Activated CD4-positive, CD25-positive, alpha-beta regulatory T cell treated with anti-CD3 and anti-CD28 coated beads, Interleukin-2, amount 50 U/mL, for 72 hours (primary cell): Measurements from ENCODE around the gene OGA.
A peak's percentile ranks its signal among the peaks of the same experiment; 100 is the strongest.

ENCODE experiments used
- DNase-seq: peaks from one replicate; pipeline ENCODE4 v3.0.0; 2021

Gene OGA

DNA sequence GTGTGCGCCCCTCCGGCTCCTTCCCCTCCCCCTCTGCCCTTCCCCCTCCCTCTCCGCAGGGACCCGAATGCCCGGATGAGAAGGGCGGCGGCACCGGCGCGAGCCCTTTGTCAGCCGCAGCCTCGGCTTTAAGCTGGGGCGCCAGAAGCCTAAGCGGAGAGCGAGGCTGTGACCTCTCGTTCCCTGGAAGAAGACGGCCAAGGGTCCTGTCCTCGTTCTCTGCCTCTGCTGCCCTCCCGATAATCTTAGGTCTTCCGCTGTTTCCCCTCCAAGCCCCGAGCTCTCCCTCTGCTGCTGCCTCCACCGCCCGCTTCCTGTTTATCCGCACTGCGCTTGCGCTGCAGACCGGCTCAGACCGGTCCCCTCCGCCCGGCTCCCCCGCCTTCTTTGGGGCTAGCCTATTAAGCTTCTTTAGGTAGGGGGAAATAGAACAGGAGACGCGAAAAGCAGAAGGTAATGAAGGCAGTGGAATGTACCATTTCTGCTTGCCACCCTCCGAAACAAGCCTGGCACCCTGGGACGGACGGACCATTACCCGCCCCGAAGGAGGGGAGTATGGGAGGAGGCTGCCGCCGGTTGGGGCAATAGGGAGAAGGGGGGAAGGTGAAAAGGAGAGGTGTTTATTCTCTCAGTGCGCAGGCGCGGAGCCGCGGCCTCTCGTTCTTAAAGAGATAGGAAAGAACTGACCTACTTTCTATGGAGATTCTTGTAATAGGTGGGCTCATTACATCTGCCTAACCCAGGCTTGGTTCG lies at the start of gene OGA:
TSS of gene OGA (minus strand) at position 326 of the 753 bp plus-strand sequence. CDS start 422 bp downstream, outside the sequence.
- peak; percentile 97 for DNase-seq

DNA sequence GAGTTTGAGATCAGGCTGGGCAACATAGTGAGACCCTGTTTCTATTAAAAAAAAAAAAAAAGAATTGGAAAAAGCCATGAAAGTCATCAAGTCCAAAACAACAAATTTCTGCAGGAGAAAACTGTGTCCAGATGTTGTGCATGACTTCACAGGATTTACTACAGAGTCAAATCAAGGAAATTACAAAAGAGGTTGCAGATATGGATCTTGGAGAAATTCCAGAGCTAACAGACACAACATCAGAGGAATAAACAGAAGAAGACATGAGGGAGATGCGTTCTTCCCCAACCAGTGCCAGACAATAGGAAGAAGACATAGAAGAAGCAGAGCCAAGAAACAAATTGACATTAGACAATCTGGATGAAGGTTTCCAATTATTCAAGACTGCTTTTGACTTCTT lies 49.7 kb upstream of the OGA start:
- DNase-seq, result no peak

DNA sequence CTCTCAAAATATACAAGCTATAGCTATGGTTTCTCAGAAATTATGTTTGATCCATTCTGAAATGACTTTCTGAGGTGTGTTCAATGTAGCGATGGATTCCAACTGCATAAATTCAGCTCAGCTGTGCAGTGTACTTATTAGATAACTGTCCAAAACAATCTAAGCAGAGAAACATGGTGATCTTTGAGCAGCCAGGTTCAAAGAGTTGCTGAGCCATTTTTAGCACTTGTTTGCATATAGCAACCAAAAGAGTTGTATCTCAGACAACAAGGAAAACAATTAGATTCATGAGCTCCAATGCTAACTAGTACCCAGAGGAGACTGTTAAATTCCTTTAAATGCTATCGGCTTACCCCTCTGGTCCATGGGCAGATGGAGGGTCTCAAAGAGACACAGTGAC lies 41.3 kb upstream of the OGA start:
- no peak for DNase-seq

DNA sequence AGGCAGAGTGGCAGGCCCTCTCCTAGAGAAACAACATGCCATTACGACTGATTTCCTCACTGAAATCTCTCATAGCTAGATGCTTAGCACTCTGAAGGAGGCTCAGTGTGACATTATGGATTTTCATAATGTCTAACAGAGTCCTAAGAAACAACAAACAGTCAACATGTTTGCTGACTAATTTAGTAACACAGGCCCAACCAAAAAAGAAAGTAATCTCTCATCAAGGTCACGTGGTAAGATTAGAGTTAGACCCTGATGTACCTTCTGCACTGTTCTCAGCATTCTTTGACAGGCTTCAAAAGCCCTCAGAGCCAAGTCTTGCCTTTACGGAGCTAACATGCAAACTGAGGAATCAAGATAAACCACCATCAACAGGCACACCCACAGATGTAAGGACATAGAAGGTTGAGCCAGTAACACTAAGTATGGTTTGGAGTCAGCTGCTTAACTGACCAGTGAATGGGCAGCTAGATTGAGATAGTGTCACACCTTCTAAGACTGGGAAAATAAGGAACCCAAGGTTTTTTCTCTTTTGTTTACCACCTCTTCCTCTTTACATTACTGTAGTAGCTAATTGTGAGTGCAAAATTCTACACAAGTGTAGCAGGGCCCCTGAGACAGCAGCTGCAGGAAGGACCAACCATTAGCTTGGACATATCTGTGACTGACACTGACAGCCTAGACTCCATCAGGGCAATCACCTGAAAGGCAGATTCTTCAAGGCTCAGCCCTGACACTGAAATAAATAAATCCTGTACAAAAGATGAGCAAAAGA lies 40.7 kb upstream of the OGA start:
- no peak for DNase-seq

DNA sequence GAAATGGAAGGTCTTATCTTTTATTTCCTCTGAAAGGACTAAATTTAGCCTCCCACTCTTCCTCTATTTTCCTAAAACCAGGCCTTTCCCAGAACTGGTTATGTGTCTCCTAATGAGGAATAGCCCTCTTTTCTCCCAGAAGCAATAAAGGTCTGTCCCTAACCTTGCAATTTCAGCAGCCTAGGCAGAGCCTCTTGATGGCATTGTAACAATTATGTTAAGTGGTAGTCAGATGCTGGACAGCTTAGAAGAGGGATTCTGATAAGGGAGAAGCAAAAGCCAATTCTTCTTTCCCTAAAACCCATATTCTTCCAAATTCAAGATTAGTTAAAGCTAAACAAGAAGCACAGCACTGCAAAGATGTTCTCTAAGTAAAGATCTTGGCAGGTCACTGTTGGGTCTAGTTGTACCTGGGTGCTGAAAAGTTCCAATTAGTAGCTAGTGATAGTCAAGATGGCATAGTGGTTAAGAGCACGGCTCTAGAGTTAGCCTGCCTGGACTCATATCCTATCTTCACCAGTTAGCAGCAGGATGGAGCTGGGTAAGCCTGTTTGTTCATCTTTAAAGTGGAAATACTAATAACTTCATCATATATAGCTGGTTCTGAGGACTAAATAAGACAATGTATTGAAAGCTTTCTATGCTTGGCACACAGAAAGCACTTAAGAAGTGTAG lies 39.7 kb upstream of the OGA start:
- DNase-seq, result no peak

DNA sequence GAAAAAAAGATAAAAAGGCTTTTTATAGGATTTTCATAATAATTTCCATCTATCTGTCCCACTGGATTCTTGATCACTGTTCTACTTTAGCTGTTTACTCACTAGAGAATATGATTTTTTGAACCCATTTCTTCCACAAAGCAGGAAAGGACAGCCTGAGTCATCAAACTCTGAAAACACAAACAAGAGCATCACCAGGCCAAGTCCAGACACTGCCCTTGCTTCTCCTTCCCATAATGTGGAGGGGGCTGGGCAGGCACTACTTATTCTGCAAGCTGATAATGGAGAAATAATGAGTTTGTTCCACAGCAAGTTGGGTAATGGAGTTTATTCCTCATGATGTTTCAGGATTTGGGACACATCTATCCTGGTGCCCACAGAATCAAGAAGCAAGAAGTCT lies 38.4 kb upstream of the OGA start:
- no peak for DNase-seq

DNA sequence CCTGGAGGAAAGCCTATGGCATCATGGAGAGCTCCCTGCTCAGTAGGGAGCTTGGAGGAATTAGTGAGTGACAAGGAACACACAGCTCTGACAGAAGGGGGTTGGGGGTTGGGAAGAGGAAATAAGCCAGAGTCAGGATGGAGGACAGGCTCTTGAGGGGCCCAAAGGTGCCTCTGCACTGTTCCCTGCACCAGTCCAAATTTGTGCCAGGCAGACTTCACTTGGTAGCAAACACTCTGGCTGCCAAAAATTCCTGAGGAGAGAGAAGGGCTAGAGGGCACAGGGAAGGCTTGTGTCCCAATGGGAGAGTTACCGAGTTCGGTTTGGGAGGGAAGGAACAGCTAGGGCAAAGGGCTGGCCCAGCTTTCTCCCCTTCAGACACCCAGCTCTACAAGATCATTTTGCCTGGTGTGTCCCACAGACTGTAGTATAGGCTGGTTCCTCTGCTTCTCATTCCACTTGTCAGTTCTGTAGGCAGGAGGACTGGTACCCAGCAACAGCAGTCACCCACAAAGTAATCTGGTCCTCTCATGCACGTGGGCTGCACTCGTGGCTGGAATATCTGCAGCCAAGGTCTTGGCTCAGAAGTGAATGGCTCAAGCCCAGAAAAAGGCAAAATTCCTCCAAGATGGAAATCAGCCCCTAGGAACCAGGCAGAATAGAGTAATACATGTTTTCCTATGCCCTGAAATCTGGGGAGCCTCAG lies 33.3 kb upstream of the OGA start:
- DNase-seq, result no peak

DNA sequence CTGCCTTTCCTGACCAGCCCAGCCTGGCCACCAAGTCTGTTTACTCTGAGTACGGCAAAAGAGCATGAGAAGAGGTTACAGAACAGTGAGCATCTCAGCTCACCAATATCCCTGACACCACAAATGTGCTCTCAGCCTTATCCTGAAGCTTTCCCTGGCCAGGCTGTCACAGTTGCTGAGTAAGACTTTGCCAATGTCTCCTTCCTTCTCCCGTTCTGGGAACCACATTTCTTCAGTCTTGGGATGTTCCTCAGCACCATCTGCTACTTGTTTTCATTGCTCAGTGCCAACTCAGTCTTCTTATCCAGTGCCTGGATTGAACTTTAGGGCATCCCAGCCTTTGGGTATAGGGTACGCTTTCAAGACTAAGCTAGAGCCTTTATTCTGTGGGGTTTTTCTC lies 32.5 kb upstream of the OGA start:
- DNase-seq, result no peak

DNA sequence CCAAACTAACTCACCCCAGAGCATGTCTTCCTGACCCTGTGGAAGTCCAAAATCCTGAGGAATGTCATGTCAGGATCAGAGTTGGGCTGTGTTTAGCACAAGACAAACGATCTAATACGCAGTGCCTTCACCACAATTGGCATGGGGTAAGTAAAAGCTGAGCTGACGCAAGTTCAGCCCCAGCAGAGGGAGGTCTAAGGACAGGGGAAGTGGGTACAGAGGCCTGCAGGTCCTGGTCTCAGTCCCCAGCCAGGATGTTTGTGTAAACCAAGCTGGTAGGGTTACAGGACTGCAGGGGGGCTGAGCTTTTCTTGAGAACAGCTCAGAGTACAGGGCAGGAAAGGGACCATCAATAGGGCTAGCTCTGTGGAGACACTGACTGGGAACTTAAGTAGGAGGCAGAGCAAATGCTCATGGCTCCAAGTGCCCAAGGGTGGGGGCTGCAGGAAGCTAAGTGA lies 30.7 kb upstream of the OGA start:
- no peak for DNase-seq

DNA sequence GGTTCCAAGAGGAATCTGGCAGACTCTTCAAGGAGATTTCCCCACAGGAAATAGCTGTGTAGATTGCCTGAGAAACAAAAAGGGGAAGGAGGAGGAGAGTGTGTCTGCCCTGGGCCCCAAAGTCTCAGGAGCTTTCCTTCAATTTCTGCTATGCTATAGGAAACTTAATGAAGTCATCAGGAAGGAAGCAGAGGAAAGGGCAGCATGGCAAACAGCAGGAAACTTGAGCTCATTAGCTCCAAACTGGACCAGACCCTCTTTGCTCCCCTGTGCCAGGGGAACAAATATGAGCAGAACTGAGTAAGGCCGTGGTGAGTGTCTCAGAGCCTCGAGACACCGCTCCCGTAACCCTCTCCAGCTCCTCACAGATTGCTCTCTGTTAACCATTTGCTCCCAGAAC lies 30.2 kb upstream of the OGA start:
- DNase-seq, result no peak

DNA sequence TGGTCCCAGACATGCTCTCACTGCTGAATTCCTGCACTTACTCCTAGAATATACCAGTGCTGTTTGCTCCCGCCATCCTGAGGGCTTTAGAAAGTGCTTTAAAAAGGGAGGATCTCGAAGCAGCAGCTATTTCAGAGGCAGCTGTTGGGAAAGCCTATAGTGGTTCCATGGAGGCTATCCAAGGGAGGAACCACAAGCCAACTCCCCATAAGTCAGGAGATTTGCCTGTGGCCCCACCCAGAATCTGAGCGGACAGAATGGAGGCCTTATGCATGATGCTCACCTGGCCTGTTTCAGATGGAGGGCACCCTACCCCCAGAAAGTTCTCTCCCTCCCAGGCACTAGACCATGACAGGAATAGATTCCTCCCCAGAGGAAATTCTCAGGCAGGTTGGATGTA lies 27.6 kb upstream of the OGA start:
- DNase-seq, result no peak

DNA sequence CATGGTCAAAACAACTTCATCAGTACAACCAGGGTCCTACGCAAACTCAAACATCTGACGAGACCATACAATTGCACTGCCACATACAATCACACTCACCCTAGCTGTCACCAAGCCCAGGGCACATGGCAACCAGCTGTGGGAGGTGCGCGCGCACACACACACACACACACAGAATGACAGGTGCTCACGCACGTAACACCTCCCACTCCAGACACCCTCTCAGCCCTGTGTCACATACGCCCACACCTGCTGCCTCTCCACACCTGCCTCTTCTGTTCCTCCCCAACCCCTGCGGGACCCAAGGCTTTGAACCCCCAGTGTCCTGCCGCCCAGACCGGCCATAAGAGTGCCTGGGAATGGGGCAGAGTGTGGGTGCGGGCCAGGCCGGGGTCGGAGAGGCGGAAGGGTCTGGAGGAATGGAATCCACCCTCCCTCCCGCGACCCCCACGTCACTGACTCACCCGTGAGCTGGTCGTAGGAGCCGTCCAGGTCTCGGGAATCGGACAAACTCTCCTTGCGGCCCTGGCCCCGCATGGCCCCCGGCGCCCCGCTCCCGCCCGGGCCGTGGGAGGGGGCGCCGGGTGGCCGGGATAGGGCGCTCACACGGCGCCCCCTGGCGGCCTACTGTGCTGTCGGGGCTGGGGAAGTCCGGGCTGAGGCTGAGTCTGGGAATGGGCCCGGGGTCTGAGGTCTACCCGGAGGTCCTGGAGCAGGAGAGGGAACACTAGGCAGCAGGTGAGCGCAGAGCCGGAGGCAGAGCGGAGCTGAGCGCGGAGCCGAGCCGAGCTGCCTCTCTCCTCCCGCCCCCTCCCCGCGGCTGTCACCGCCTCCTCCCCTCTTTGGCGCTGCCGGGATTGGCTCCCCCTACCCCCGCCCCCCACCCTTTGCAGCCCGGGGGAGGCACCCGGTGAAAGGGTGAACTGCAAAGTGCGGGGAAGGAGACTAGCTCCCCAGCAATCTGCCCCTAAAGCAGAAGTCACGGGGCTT lies 25.1 kb upstream of the OGA start, which contains the start of gene KCNIP2:
TSS of gene KCNIP2 (minus strand) at position 769 of the 990 bp plus-strand sequence. CDS start at position 537, 232 bp downstream.
- peak; percentile 52 for DNase-seq

DNA sequence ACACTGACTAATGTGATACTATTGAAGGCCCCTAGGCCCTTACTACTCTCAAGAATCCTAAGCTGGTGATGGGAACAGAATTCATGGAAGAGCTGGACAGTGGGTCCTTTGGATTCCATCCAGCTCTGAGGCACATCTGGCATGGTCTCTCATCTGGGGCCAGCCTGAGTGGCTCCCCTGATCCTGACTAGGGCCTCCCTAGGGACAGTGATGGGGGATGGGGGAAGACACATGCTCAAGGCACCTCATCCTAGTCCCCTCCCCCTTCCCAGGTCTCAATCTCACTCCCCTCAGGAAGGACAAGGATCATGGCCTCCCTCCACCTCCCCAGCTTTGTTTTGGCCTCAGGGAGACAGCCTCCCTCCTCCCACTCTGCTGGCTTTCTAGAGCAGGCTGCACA lies 23.6 kb upstream of the OGA start:
- no peak for DNase-seq

DNA sequence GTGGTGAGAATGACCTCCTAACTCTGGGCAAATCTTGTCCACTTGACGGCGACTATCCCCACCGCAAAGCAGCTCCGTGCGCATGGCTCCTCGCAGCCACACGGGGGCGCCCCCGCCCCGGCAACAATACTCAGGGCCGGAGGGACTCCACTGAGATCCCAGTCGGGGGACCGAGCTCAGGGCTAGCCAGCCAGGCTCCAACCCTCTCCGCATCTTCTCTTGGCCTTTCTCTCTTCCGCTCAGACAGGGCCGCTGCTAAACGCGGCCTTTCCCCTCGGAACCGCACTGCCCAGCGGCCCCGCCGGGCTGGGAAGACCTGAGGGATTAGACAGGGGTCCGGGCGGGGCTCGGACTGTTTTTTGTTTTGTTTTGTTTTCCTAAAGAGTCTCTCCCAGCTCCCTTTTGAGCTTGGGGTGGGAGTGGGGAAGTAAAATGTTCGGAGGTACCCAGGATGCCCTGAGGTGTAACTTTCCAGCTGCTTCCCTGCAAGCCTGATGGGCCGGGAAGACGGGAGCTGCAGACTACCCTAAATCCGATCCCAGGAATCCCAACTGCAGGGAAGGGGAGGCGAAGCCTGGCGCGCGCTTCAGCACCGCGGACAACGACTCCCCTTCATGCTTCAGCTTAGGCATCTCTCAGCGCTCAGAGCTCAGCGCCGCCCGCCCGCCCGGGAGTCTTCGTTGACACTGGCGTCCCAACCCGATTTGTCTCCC lies 22.7 kb upstream of the OGA start:
- DNase-seq, result peak; percentile 83

DNA sequence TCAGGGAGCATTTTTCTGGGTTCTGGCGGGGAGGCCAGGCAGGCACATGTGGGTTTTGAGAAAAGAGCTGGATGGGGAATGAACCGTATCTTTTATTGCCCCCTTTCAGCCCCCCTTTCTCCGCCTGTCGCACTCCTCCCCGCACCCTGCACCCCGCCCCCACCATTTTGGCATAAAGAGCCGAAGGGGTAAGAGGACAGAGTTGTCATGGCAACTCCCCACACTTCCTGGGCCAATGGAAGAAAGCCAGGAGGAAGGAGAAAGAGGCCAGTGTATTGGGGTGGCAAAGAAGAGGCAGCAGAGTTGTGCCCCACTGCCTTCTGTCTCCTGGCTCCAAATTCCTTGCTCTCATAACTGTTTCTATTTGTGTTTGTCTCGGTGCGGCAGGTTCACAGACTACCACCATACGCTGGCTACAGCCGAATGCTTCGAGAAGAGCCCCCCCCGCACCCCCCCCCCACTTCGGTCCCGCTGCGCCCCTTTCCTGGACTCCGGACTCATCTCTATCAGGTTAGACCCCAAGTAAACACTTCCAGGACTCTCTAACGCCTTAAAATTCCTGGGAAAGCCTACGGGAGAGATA lies 21.9 kb upstream of the OGA start:
- no peak for DNase-seq

DNA sequence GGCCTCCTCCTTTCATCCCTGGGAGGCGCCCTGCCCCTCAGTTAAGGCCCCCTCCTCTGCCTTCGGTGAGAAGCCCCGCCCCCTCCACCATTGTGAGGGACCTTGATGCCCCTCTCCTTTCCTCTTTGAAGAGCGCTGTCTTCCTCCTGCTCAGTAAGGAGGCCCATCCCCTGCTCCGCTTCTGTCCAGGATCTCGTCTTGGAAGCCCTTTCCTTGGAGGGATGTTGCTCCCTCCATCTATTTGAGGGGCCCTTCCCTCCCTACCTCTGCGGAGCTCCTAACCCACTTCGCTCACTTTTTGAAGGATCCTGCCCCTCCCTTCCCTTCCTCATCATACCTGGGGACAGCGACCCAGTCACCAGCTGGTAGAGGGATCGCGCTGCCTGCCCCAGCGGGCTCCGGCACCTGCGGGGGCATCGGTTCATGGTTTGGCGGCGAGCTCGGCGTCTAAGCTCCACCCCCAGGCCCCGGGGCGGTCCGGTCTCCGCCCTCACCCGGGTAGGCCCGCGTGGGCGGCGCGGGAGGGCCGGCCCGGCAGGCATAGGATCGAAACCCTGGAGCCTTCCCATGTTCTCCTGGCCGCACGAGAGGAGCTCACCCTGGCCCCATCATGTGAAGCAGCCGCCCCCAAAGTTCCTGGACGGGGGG lies 21.3 kb upstream of the OGA start:
- peak; percentile 75 for DNase-seq

DNA sequence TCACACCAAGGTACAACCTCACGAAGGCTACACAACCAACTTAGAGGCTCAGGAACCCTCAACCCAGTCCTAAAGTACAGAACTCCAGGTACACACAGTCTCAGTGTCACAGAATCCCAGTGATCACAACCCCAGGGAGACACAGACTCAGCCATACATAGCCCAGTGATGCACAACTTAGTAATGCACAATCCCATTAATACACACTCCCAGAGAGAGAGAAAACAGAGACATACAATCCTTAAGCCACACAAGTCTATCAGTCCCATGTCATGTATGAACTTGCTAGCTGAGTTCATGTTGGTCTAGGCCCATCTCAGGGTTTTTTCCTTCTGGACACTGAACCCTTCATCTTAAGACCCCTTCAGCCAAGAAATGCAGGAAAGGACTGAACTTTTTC lies 20.8 kb upstream of the OGA start:
- DNase-seq, result no peak

DNA sequence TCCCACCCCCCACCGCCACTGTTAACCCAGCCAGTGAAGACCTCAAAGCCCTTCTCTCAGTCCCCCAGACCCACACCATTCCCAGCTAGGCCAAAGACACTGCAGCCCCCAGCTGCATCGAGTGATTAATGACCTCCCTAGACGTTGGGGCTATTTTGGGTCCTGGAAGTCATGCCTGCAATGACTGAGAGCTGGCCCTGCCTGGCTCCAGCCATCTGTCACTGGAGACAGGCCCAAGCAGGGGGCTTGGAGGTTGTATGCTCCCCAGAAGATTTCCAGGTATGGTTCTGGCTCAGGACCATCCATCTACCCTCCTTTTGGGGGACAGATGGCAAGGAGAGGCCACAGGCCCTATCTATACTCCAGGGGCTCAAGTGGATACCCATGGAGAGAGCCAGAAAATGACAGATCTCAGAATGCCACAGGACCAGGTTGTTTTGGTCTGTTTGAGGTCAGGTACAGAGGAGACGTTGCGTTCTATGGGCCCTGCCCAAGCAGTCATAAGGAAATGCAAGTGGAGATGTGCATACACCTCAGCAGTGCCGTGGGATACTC lies 20.2 kb upstream of the OGA start:
- no peak for DNase-seq

DNA sequence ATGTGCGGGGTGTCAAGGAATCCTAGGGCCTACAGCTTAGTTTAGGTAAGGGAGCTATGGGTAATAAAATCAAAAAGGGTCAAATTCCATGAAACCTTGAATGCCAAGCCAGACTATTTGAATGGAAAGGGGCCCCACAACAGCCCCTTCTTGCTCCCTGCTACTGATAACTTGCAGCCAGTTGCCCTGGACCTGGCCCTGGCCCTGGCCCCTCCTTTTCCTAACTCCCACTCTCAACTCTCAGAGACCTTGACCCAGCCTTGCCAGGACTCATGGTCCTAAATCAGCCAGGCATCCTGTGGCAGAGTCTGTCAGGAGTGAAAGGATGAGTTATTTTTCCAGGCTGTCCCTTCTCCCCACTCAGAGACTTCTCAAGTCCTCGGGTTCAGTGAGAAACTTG lies 19.5 kb upstream of the OGA start:
- DNase-seq, result no peak

DNA sequence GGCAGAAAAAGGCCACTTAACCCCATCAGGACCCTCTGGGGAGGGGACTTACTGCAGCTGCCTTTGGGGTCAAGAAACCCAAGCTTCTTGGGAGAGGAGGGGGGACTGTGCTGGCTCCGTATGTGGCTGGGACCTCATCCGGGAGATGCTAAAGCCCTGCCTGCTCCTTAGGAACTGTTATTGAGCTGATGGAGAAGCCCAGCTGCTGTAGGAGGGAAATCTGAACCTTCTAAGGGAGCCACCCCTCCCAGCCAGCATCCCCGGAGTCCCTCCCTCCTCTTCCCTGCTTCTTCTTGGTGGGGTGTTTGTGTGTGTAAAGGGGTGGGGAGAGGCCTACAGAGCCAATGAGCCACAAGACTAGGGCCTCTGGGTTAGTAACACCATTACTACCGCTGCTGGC lies 17.1 kb upstream of the OGA start:
- no peak for DNase-seq
